ENCODE data around the gene PLCB1.

Gene PLCB1

GRCh38 chr20:8213831-8214587, 81.9 kb downstream of the PLCB1 start:
- TF ChIP-seq, protein P1, sequence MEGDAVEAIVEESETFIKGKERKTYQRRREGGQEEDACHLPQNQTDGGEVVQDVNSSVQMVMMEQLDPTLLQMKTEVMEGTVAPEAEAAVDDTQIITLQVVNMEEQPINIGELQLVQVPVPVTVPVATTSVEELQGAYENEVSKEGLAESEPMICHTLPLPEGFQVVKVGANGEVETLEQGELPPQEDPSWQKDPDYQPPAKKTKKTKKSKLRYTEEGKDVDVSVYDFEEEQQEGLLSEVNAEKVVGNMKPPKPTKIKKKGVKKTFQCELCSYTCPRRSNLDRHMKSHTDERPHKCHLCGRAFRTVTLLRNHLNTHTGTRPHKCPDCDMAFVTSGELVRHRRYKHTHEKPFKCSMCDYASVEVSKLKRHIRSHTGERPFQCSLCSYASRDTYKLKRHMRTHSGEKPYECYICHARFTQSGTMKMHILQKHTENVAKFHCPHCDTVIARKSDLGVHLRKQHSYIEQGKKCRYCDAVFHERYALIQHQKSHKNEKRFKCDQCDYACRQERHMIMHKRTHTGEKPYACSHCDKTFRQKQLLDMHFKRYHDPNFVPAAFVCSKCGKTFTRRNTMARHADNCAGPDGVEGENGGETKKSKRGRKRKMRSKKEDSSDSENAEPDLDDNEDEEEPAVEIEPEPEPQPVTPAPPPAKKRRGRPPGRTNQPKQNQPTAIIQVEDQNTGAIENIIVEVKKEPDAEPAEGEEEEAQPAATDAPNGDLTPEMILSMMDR (conservative IDR thresholded peaks at IDR 0.05; ENCODE audit: control insufficient read depth, insufficient read depth, low read depth, low read length), result no peak
- H3K4me3 ChIP-seq (ENCODE audit: control insufficient read depth, low read depth, low read length), result no peak overlapping the region
- no peak for DNase-seq (ENCODE audit: low read depth)

DNA sequence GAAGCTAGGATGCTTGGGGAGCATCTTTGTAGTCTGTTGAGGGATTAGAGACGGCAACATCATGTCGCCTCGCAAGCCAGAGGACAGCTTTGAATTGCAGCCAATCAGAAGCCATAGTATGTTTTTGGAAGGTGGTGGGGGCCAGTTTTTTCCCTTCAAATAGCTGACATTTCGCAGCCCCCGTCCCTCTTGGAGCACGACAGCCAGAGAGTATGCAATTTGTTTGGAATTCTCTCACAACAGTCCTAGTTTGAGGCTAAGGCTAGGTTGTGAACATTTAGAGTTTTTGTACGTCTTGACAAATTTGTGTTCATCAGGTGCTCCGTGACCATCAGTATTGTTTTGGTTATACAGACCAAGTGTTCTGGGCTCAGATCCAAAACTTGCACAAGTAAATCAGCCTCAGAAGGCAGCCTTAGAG, 83.3 kb downstream of the PLCB1 start:
- no peak overlapping the region for H3K4me3 ChIP-seq (ENCODE audit: control insufficient read depth, low read depth, low read length)
- TF ChIP-seq, protein P1 (conservative IDR thresholded peaks at IDR 0.05; ENCODE audit: control insufficient read depth, insufficient read depth, low read depth, low read length), result no peak
- DNase-seq (ENCODE audit: low read depth), result peak; percentile 54

DNA sequence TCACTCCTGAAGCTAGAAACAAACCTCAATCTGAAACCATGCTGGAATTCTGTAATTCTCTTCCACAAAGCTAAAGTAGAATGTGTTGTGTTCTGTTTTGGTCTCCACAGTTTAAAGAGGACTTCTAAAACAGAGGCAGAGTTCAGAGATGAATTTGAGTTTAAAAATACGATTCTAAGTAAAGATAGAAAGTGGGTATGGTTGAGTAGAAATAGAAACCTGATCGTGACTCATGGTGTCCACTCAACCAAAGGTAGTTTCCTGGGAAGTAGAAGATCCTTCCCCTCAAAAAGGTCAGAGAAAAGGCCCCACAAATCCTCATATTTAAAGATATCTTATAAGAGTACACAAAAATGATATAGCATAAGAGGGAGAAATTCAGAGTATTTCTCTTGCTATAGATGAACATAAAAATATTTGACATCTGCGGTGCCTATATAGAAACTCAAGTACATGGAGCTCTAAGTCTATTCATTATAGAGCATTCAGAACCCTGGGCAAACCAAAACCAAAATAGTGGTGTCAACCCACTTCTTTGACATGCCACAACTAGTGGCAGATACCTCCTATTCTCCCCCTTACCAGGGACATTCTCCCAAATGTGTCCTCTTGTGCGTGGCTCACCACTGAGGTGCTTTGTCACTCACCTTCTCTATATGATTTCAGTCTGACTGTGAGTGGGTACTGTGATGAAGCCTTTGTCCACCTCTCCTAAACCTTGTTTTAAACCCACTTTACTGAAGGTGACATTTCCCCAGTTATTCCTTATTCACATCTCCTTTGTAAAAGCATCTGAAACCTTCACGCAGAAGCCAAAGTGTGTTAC, 84.5 kb downstream of the PLCB1 start:
- TF ChIP-seq, protein P1 (conservative IDR thresholded peaks at IDR 0.05; ENCODE audit: control insufficient read depth, insufficient read depth, low read depth, low read length), result no peak
- DNase-seq (ENCODE audit: low read depth), result no peak
- no peak overlapping the region for H3K4me3 ChIP-seq (ENCODE audit: control insufficient read depth, low read depth, low read length)

GRCh38 chr20:8218861-8219260, 86.8 kb downstream of the PLCB1 start:
- H3K4me3 ChIP-seq (ENCODE audit: control insufficient read depth, low read depth, low read length), result no peak overlapping the region
- TF ChIP-seq, protein P1 (conservative IDR thresholded peaks at IDR 0.05; ENCODE audit: control insufficient read depth, insufficient read depth, low read depth, low read length), result no peak
- DNase-seq (ENCODE audit: low read depth), result peak; percentile 66

DNA sequence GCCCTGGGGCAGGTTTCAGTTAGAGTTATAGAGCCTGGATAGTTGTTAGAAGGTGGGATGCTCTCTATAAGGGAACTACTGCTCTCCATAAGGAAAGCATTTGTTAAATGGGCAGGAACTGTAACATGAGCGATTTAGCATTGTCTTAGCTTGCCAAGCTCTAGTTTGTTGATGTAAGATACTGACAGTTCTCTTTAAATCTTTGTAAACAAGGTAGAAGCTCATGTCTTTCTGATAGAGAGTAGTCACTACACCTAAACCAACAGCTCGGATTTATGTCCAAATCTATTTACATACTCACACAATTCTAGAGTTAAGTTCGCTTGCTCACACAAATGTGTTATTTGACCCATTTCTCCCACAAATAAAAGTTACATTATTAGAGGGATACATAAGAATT, 87.3 kb downstream of the PLCB1 start:
- TF ChIP-seq, protein P1 (conservative IDR thresholded peaks at IDR 0.05; ENCODE audit: control insufficient read depth, insufficient read depth, low read depth, low read length), result no peak
- no peak overlapping the region for H3K4me3 ChIP-seq (ENCODE audit: control insufficient read depth, low read depth, low read length)
- no peak for DNase-seq (ENCODE audit: low read depth)

DNA sequence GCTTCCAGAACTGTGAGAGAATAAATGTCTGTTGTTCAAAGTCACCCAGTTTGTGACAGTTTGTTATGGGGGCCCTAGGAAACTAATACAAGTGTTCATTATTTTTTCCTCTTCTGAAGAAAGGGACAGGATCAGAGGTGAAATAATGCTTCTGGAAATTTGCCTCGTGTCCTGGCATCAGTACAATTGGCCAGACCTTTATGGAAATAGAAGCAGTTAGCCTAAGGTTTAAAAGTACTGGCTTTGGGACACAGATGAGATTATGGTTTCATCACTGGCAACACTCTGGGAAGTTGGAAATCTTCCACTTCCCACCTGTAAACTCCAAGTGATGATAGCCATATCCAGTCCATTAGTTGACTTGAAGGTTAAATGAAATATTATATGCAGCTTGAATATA, 88.7 kb downstream of the PLCB1 start:
- TF ChIP-seq, protein P1 (conservative IDR thresholded peaks at IDR 0.05; ENCODE audit: control insufficient read depth, insufficient read depth, low read depth, low read length), result no peak
- H3K4me3 ChIP-seq (ENCODE audit: control insufficient read depth, low read depth, low read length), result no peak overlapping the region
- no peak for DNase-seq (ENCODE audit: low read depth)

Measured in fibroblast of mammary gland (primary cell).